ENCODE results near the gene EPHB2.

Gene EPHB2

DNA sequence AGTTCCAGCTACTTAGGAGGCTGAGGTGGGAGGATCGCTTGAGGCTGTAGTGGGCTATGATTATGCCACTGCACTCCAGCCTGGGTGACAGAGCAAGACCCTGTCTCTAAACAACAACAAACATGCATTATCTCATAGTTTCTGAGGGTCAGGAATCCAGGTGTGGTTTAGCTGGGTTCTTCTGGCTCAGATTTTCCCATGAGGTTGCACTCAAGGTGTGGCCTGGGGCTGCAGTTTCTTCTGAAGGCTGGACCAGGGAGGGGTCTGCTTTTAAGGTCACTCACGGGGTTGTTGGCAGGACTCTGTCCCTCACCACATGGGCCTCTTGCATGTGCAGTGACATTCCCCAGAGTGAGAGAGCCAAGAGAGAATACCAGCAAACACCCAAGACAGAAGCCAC, 77.0 kb downstream of the EPHB2 start:
- H3K9ac ChIP-seq (ENCODE audit: low read depth, low read length, poor library complexity, severe bottlenecking): no peak overlapping the region
- H3K4me3 ChIP-seq (ENCODE audit: low read length, poor library complexity, severe bottlenecking): no peak overlapping the region
- H3K9me2 ChIP-seq (replicated peaks; ENCODE audit: low read depth, low read length): no peaks in the 10 kb centered on the region
- no peaks in the 10 kb centered on the region for H3F3A ChIP-seq (ENCODE audit: low read depth)
- H3K27me3 ChIP-seq (ENCODE audit: insufficient read depth, low read length, poor library complexity, severe bottlenecking): no peaks in the 10 kb centered on the region
- H3K79me2 ChIP-seq (ENCODE audit: insufficient read depth, low read length): no peaks in the 10 kb centered on the region
- H3K4me2 ChIP-seq (ENCODE audit: low read depth, low read length, poor library complexity, severe bottlenecking): no peak overlapping the region
- no peaks in the 10 kb centered on the region for H3K36me3 ChIP-seq (ENCODE audit: insufficient read depth, low read length)
- H4K20me1 ChIP-seq (ENCODE audit: insufficient read depth, low read length, poor library complexity, severe bottlenecking): no peaks in the 10 kb centered on the region
- H2AFZ ChIP-seq (ENCODE audit: low read length): no peak overlapping the region
- H3K4me1 ChIP-seq (ENCODE audit: insufficient read depth, low read length, poor library complexity, severe bottlenecking): no peaks in the 10 kb centered on the region
- TF ChIP-seq, protein P1, sequence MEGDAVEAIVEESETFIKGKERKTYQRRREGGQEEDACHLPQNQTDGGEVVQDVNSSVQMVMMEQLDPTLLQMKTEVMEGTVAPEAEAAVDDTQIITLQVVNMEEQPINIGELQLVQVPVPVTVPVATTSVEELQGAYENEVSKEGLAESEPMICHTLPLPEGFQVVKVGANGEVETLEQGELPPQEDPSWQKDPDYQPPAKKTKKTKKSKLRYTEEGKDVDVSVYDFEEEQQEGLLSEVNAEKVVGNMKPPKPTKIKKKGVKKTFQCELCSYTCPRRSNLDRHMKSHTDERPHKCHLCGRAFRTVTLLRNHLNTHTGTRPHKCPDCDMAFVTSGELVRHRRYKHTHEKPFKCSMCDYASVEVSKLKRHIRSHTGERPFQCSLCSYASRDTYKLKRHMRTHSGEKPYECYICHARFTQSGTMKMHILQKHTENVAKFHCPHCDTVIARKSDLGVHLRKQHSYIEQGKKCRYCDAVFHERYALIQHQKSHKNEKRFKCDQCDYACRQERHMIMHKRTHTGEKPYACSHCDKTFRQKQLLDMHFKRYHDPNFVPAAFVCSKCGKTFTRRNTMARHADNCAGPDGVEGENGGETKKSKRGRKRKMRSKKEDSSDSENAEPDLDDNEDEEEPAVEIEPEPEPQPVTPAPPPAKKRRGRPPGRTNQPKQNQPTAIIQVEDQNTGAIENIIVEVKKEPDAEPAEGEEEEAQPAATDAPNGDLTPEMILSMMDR (conservative IDR thresholded peaks at IDR 0.05; ENCODE audit: low read length): no peak
- TF ChIP-seq EZH2phosphoT487 (IDR thresholded peaks at IDR 0.05; ENCODE audit: borderline replicate concordance): no peak
- no peaks in the 10 kb centered on the region for H3K9me3 ChIP-seq (ENCODE audit: insufficient read depth, low read depth, low read length)

DNA sequence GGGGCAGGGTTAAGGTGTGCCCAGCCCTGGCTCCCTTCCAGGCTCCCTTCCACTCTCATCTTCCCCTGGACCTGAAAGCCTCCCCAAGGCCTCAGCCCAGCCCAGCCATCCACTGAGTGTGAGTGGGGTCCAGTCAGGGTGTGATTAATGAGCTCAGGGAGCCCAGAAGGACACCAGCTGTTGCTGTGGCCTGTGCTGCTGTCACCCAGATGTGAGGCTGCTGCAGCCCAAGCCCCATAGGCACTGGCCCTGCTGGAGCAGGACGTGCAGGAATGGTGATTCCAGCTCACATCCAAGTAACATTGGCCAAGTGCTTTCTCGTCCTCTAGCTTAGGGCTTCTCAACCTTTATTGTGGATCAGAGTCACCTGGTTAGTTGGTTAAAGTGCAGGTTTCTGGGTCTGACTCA, 77.6 kb downstream of the EPHB2 start:
- TF ChIP-seq EZH2phosphoT487 (IDR thresholded peaks at IDR 0.05; ENCODE audit: borderline replicate concordance): no peak
- TF ChIP-seq, protein P1 (conservative IDR thresholded peaks at IDR 0.05; ENCODE audit: low read length): no peak
- Histone ChIP-seq H3K4me2 (ENCODE audit: low read depth, low read length, poor library complexity, severe bottlenecking) (no peak overlapping the region), H3K9ac (ENCODE audit: low read depth, low read length, poor library complexity, severe bottlenecking) (no peak overlapping the region), H2AFZ (ENCODE audit: low read length) (no peak overlapping the region), H3K4me1 (ENCODE audit: insufficient read depth, low read length, poor library complexity, severe bottlenecking) (no peaks in the 10 kb centered on the region), H3K27me3 (ENCODE audit: insufficient read depth, low read length, poor library complexity, severe bottlenecking) (no peaks in the 10 kb centered on the region), H3K79me2 (ENCODE audit: insufficient read depth, low read length) (no peaks in the 10 kb centered on the region), H3K9me3 (ENCODE audit: insufficient read depth, low read depth, low read length) (no peaks in the 10 kb centered on the region), H3K4me3 (ENCODE audit: low read length, poor library complexity, severe bottlenecking) (no peak overlapping the region), H3K9me2 (replicated peaks; ENCODE audit: low read depth, low read length) (no peaks in the 10 kb centered on the region), H4K20me1 (ENCODE audit: insufficient read depth, low read length, poor library complexity, severe bottlenecking) (no peaks in the 10 kb centered on the region), H3F3A (ENCODE audit: low read depth) (no peaks in the 10 kb centered on the region), H3K36me3 (ENCODE audit: insufficient read depth, low read length) (no peaks in the 10 kb centered on the region)

DNA sequence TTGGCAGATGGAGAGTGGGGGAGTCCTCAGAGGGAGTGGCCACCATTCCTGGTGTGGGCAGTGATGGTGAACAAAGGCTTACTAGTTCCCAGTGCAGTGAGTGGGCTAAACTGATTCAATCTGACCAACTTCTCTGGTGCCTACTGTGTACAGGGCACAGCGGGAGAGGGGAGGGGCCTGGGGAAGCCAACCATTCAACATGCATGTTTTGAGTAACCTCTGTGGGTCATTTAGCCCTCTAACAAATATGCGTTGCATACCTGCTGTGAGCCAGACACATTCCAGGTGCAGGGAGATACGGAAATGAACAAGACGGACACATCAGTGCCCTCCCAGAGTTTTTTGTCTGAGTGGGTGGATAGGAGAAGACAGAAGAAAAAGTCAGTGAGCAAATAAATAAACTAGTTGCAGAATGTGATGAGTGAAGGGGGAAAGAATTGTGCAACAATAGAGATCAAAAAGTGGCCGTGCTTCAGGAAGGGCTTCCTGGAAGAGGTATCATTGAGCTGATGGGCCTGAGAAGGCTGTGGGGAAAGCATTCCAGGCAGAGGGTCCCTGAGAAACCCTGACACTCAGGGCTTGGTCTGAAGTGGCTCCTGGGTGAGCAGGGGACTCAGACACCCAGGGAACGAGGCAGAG, 78.8 kb downstream of the EPHB2 start:
- H3K9me2 ChIP-seq (replicated peaks; ENCODE audit: low read depth, low read length): no peaks in the 10 kb centered on the region
- no peaks in the 10 kb centered on the region for H3K4me1 ChIP-seq (ENCODE audit: insufficient read depth, low read length, poor library complexity, severe bottlenecking)
- no peak overlapping the region for H2AFZ ChIP-seq (ENCODE audit: low read length)
- H4K20me1 ChIP-seq (ENCODE audit: insufficient read depth, low read length, poor library complexity, severe bottlenecking): no peaks in the 10 kb centered on the region
- no peaks in the 10 kb centered on the region for H3K79me2 ChIP-seq (ENCODE audit: insufficient read depth, low read length)
- H3K9ac ChIP-seq (ENCODE audit: low read depth, low read length, poor library complexity, severe bottlenecking): no peak overlapping the region
- no peak overlapping the region for H3K4me2 ChIP-seq (ENCODE audit: low read depth, low read length, poor library complexity, severe bottlenecking)
- H3F3A ChIP-seq (ENCODE audit: low read depth): no peaks in the 10 kb centered on the region
- no peaks in the 10 kb centered on the region for H3K27me3 ChIP-seq (ENCODE audit: insufficient read depth, low read length, poor library complexity, severe bottlenecking)
- H3K9me3 ChIP-seq (ENCODE audit: insufficient read depth, low read depth, low read length): no peaks in the 10 kb centered on the region
- no peaks in the 10 kb centered on the region for H3K36me3 ChIP-seq (ENCODE audit: insufficient read depth, low read length)
- H3K4me3 ChIP-seq (ENCODE audit: low read length, poor library complexity, severe bottlenecking): no peak overlapping the region
- TF ChIP-seq, protein P1 (conservative IDR thresholded peaks at IDR 0.05; ENCODE audit: low read length): no peak
- TF ChIP-seq EZH2phosphoT487 (IDR thresholded peaks at IDR 0.05; ENCODE audit: borderline replicate concordance): no peak

All from Loucy (cell line).